H1 (cell line): ENCODE measurements around the gene DAAM1. TPM values are rescaled to one million over a fixed set of nuclear protein-coding genes. Genes with fewer than 3 reads are reported as not detected.

ENCODE experiments used
- CTCF ChIA-PET: fragments of 300-600 bp; sonication (Branson Sonifier 250); formaldehyde crosslinking; loops from one replicate; lab custom pipeline; 2021; ENCODE audit not compliant: partially characterized antibody; lab: Charles Lee
- POLR2A ChIA-PET: fragments of 300-600 bp; sonication (Branson Sonifier 250); formaldehyde crosslinking; loops from one replicate; lab custom pipeline; 2021; ENCODE audit warnings: inconsistent platforms; ENCODE audit not compliant: partially characterized antibody; lab: Charles Lee
- DNase-seq, 2 experiments: peaks; one replicate each; pipeline versions ENCODE4 v3.0.0 to v3.0.0-alpha.2; 2010 to 2022; ENCODE audit warnings: low spot score in 2 of 2, low read depth in 1 of 2, mixed read lengths in 1 of 2
- FAIRE-seq: peaks from 2 replicates; lab custom pipeline; 2011; peaks lifted over from hg19 to GRCh38; lab: Jason Lieb, UNC
- H2AFZ ChIP-seq: 2 replicates; pipeline ENCODE4 v1.8.1; 2012; ENCODE audit warnings: low read length, inconsistent platforms
- H2AK5ac ChIP-seq: 2 replicates; pipeline ENCODE4 v1.6.1; 2013; ENCODE audit warnings: low read depth, low read length
- H2BK120ac ChIP-seq: replicated peaks from 2 replicates; pipeline ENCODE3; 2013; ENCODE audit warnings: low read depth, low read length, inconsistent platforms
- H2BK12ac ChIP-seq: 2 replicates; pipeline ENCODE4 v1.6.1; 2013; ENCODE audit warnings: low read depth, low read length
- H2BK15ac ChIP-seq: 2 replicates; pipeline ENCODE4 v1.6.1; 2013; ENCODE audit warnings: low read length
- H2BK20ac ChIP-seq: 2 replicates; pipeline ENCODE4 v1.6.1; 2013; ENCODE audit warnings: low read length
- H2BK5ac ChIP-seq: 2 replicates; pipeline ENCODE4 v1.6.1; 2013; ENCODE audit warnings: low read depth, low read length
- H3K14ac ChIP-seq: 2 replicates; pipeline ENCODE4 v1.6.1; 2013; ENCODE audit warnings: inconsistent platforms; ENCODE audit not compliant: insufficient read length
- H3K18ac ChIP-seq: 2 replicates; pipeline ENCODE4 v1.6.1; 2013; ENCODE audit warnings: low read length; ENCODE audit errors: extremely low read depth
- H3K23ac ChIP-seq: 2 replicates; pipeline ENCODE4 v1.6.1; 2013; ENCODE audit warnings: inconsistent platforms; ENCODE audit not compliant: insufficient read length
- H3K23me2 ChIP-seq: 2 replicates; pipeline ENCODE4 v1.6.1; 2013; ENCODE audit warnings: low read depth, low read length
- H3K27ac ChIP-seq: 2 replicates; pipeline ENCODE4 v1.6.1; 2011; ENCODE audit warnings: low read depth, low read length, inconsistent platforms
- H3K27me3 ChIP-seq, 4 experiments: replicated peaks in 1 of 4; 1 replicate in 1 of 4; 2 replicates in 3 of 4; pipeline versions ENCODE4 v1.6.1 to v1.8.1; 2011 to 2013; ENCODE audit warnings: low read length in 3 of 4, mild to moderate bottlenecking in 3 of 4, inconsistent platforms in 2 of 4, mixed read lengths in 2 of 4, moderate library complexity in 1 of 4; ENCODE audit not compliant: control insufficient read depth in 3 of 4, insufficient read depth in 3 of 4; ENCODE audit errors: extremely low read depth in 1 of 4
- H3K36me3 ChIP-seq, 4 experiments: 2 replicates each; pipeline versions ENCODE4 v1.6.1 to v1.8.1; 2011 to 2013; ENCODE audit warnings: mild to moderate bottlenecking in 4 of 4, low read length in 3 of 4, moderate library complexity in 2 of 4, control low read depth in 1 of 4, inconsistent platforms in 1 of 4; ENCODE audit not compliant: insufficient read depth in 4 of 4, control insufficient read depth in 2 of 4
- H3K4ac ChIP-seq: replicated peaks from 2 replicates; pipeline ENCODE3; 2013; ENCODE audit warnings: low read length, low read depth, mixed read lengths, inconsistent platforms; ENCODE audit not compliant: insufficient read length
- H3K4me1 ChIP-seq, 4 experiments: replicated peaks in 1 of 4; 1 replicate in 1 of 4; 2 replicates in 3 of 4; pipeline versions ENCODE4 v1.6.1 to v1.8.1; 2011 to 2013; ENCODE audit warnings: low read length in 3 of 4, inconsistent platforms in 2 of 4, mixed read lengths in 1 of 4; ENCODE audit not compliant: insufficient read depth in 4 of 4, control insufficient read depth in 3 of 4
- H3K4me2 ChIP-seq, 2 experiments: 2 replicates each; pipeline versions ENCODE4 v1.6.1 to v1.8.1; 2011 to 2013; ENCODE audit warnings: low read depth in 2 of 2, low read length in 2 of 2, control low read depth in 1 of 2, inconsistent platforms in 1 of 2, mild to moderate bottlenecking in 1 of 2; ENCODE audit not compliant: insufficient read depth in 1 of 2
- H3K4me3 ChIP-seq, 4 experiments: fragments of 200-600, 300-600 bp in 1 of 4; sonication (generic), shearing (Covaris generic), sonication (Bioruptor Twin) in 1 of 4; 2 replicates each; pipeline versions ENCODE4 v1.5.1 to v1.8.1; 2011 to 2016; ENCODE audit warnings: low read length in 4 of 4, low read depth in 3 of 4, control low read depth in 2 of 4, inconsistent platforms in 2 of 4, mild to moderate bottlenecking in 2 of 4, mixed read lengths in 1 of 4, moderate library complexity in 1 of 4; ENCODE audit not compliant: insufficient read depth in 2 of 4; ENCODE audit errors: extremely low read depth in 1 of 4
- H3K56ac ChIP-seq: replicated peaks from 2 replicates; pipeline ENCODE3; 2013; ENCODE audit warnings: low read depth, mild to moderate bottlenecking, mixed read lengths, low read length, inconsistent platforms; ENCODE audit not compliant: insufficient read length
- H3K79me1 ChIP-seq: 2 replicates; pipeline ENCODE4 v1.6.1; 2013; ENCODE audit warnings: low read depth, low read length, control low read depth
- H3K79me2 ChIP-seq, 2 experiments: 2 replicates each; pipeline versions ENCODE4 v1.6.1 to v1.8.1; 2012 to 2013; ENCODE audit warnings: low read length in 2 of 2, mild to moderate bottlenecking in 2 of 2, inconsistent platforms in 1 of 2; ENCODE audit not compliant: insufficient read depth in 2 of 2, control insufficient read depth in 1 of 2
- H3K9ac ChIP-seq, 4 experiments: replicated peaks in 1 of 4; 1 replicate in 1 of 4; 2 replicates in 3 of 4; pipeline versions ENCODE4 v1.6.1 to v1.8.1; 2011 to 2013; ENCODE audit warnings: low read depth in 3 of 4, low read length in 3 of 4, control low read depth in 2 of 4, mild to moderate bottlenecking in 2 of 4, moderate library complexity in 2 of 4, inconsistent platforms in 1 of 4; ENCODE audit errors: extremely low read depth in 1 of 4
- H3K9me3 ChIP-seq, 2 experiments: 2 replicates each; pipeline versions ENCODE4 v1.6.1 to v1.8.1; 2012 to 2013; ENCODE audit warnings: mild to moderate bottlenecking in 2 of 2, moderate library complexity in 2 of 2, control low read depth in 1 of 2, inconsistent platforms in 1 of 2, low read depth in 1 of 2, low read length in 1 of 2, mixed read lengths in 1 of 2; ENCODE audit not compliant: insufficient read depth in 2 of 2
- H4K20me1 ChIP-seq, 2 experiments: replicated peaks in 1 of 2; 2 replicates each; pipeline versions ENCODE3 to v1.8.1; 2011 to 2013; ENCODE audit warnings: inconsistent platforms in 2 of 2, low read length in 2 of 2, mild to moderate bottlenecking in 1 of 2; ENCODE audit not compliant: insufficient read depth in 2 of 2, control insufficient read depth in 1 of 2
- H4K5ac ChIP-seq: 2 replicates; pipeline ENCODE4 v1.6.1; 2013; ENCODE audit warnings: low read length, low read depth, mixed read lengths, inconsistent platforms; ENCODE audit not compliant: insufficient read length
- H4K8ac ChIP-seq: 2 replicates; pipeline ENCODE4 v1.8.0; 2013; ENCODE audit warnings: mild to moderate bottlenecking, moderate library complexity, low read length, inconsistent platforms; ENCODE audit not compliant: insufficient read depth; ENCODE audit errors: extremely low read depth
- H4K91ac ChIP-seq: replicated peaks from 2 replicates; pipeline ENCODE3; 2013; ENCODE audit warnings: low read length, mixed read lengths, inconsistent platforms; ENCODE audit not compliant: insufficient read length
- WGBS, 2 experiments: shearing (Covaris generic) in 1 of 2; methylation state at CpG; one replicate each; pipeline versions ENCODE4 v1.1.6 to v1.1.7; 2013 to 2015; ENCODE audit warnings: low lambda C conversion rate in 2 of 2, mixed read lengths in 2 of 2, inconsistent platforms in 1 of 2, low coverage in 1 of 2, missing lambda C conversion rate in 1 of 2; ENCODE audit not compliant: insufficient replicate concordance in 2 of 2, insufficient coverage in 1 of 2, insufficient read length in 1 of 2; ENCODE audit errors: extremely low coverage in 1 of 2, missing lambda C conversion rate in 1 of 2; 5-methylcytosine and 5-hydroxymethylcytosine counted together
- polyA plus RNA-seq, 7 experiments: library from polyadenylated mRNA; depleted of rRNA in 3 of 7; stranded (reverse) in 5 of 7; unstranded in 2 of 7; fragments of >200 nt in 5 of 7; fragments of 200-250 nt in 2 of 7; gene quantifications; 1 replicate in 5 of 7; 2 replicates in 1 of 7; 4 replicates in 1 of 7; pipeline versions ENCODE4 v1.2.1 to v1.2.3, GENCODE V29; 2011 to 2013; ENCODE audit warnings: missing spikeins in 2 of 7, mixed read lengths in 2 of 7
- total RNA-seq: library from RNA; stranded (reverse); fragmentation: NEBNext Ultra II Directional; extraction: Animal tissue kit (Norgen Biotek cat#: 25700); gene quantifications from 2 replicates; pipeline ENCODE4 v1.2.1, GENCODE V29; 2021
- TF ChIP-seq, protein P1 (sequence below): IDR thresholded peaks from 2 replicates; pipeline ENCODE4 v1.6.1; 2011; ENCODE audit warnings: low read depth, mild to moderate bottlenecking, low read length; ENCODE audit not compliant: insufficient read depth

Gene DAAM1
- total and polyA plus RNA-seq, 2 of the 8 experiments (the other 6 are each of a cell fraction or from before 2014, with no cell fraction given) = 5.0 to 44.9 TPM

- TF ChIP-seq, protein P1, sequence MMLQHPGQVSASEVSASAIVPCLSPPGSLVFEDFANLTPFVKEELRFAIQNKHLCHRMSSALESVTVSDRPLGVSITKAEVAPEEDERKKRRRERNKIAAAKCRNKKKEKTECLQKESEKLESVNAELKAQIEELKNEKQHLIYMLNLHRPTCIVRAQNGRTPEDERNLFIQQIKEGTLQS = no peak
- no peak overlapping the region for H2BK5ac ChIP-seq
- no peak overlapping the region for H3K56ac ChIP-seq
- FAIRE-seq = no peak
- H3K4ac ChIP-seq = no peak overlapping the region
- no peaks in the 10 kb centered on the region; the same call in 1 of the 2 replicates for H3K79me1 ChIP-seq
- H2BK20ac ChIP-seq = no peak overlapping the region
- no peaks in the 10 kb centered on the region for H3K36me3 ChIP-seq
- H4K8ac ChIP-seq = no peak overlapping the region
- no peak overlapping the region for H2BK15ac ChIP-seq
- H3K27me3 ChIP-seq = no peaks in the 10 kb centered on the region
- no peak overlapping the region for H3K9ac ChIP-seq
- no peaks in the 10 kb centered on the region for H3K4me1 ChIP-seq
- peaks cover 0 to 53% of the 10 kb centered on the region in 2 experiments; a peak in 2 of 4 replicates for H3K79me2 ChIP-seq
- H3K23me2 ChIP-seq = no peaks in the 10 kb centered on the region
- H3K23ac ChIP-seq = no peak overlapping the region
- no peak overlapping the region for H2BK12ac ChIP-seq
- ChIA-PET CTCF (interaction anchor here (1.3 kb wide), 1 partner anchor 18 kb away, joined by 3 read pairs; no protein-coding TSS in a partner anchor), POLR2A (no interaction called here)
- H3K4me2 ChIP-seq = no peak overlapping the region
- no peak overlapping the region for H3K14ac ChIP-seq
- H3K4me3 ChIP-seq = no peak overlapping the region
- H4K5ac ChIP-seq = no peak overlapping the region
- peaks cover 0 to 2% of the 10 kb centered on the region in 2 experiments for H4K20me1 ChIP-seq
- H4K91ac ChIP-seq = no peak overlapping the region
- H2BK120ac ChIP-seq = no peak overlapping the region
- no peak overlapping the region for H3K27ac ChIP-seq
- H2AFZ ChIP-seq = no peak overlapping the region
- no peaks in the 10 kb centered on the region for H3K9me3 ChIP-seq
- no peak overlapping the region for H2AK5ac ChIP-seq
- DNase-seq = no peak
- WGBS, 2 experiments = 90% methylated on average over 2 of the region's 2 CpGs; no CpG with 5 or more reads in 1 of the 2 experiments
- H3K18ac ChIP-seq = no peak overlapping the region
Observed at GRCh38 chr14:59195912-59196311, 7.4 kb downstream of the DAAM1 start.
